Hypothalamus (tissue), 51 donors: ENCODE results near the gene CACNB1.
"Not testable (repeated sequence)": the region's sequence is repeated elsewhere in the genome, so short reads cannot be mapped to it uniquely, and the experiment has no call there.

Experiments
- DNase-seq, 51 donors: peaks; one replicate each; lab custom pipeline; 2025; lab: John Stamatoyannopoulos, UW

The CACNB1 gene

GRCh38 chr17:39132192-39132610 is 65.3 kb downstream of the CACNB1 start:
- no peak for DNase-seq

DNA sequence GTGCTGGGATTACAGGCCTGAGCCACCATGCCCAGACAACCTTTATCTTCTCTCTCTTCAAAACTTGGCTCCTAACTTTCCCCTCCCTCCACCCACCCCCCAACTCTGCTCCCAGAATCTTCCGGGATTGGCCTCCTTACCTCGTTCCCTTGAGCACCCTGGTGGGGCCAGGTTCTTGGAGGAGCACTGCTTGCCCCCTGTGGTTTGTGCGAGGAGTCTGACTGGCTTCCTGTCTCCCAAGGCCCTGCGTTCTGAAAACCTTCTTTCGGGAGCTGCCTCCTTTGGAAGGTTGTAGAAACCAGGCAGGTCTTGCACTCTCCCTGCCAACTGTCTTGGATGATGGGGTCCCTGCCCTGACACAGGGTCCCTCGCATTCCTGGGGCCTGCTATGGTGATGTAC is 65.9 kb downstream of the CACNB1 start:
- DNase-seq: no peak

- DNase-seq: no peak
Observed at GRCh38 chr17:39130205-39130604, 67.3 kb downstream of the CACNB1 start.

DNA sequence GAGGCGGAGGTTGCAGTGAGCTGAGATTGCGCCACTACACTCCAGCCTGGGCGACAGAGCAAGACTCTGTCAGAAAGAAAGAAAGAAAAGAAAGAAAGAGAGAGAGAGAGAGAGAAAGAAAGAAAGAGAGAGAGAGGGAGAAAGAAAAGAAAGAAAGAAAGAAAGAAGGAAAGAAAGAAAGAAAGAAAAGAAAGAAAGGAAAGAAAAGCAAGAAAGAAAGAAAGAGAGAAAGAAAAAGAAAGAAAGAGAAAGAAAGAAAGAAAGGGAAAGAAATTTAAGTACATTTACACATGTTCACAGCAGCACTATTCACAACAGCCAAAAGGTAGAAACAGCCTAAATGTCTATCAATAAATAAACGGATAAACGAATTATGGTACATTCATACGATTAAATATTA is 67.9 kb downstream of the CACNB1 start:
- DNase-seq: not testable (repeated sequence)

DNA sequence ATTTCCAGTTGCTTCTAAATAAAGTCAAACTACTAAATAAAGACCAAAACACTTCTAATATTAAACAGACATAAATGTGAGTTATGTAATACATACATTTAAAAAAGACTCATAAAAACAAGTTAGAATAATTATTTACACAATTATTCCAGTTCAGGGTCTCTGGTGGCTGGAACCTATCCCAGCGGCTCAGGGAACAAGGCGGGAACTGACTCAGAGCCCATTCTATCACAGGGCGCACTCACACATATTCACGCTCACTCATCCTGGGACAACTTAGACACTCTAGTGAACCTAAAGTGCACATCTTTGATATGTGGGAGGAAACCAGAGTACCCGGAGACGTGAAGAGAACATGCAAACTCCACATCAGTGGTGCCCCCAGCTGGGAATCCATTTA is 71.0 kb downstream of the CACNB1 start:
- DNase-seq: no peak

DNA sequence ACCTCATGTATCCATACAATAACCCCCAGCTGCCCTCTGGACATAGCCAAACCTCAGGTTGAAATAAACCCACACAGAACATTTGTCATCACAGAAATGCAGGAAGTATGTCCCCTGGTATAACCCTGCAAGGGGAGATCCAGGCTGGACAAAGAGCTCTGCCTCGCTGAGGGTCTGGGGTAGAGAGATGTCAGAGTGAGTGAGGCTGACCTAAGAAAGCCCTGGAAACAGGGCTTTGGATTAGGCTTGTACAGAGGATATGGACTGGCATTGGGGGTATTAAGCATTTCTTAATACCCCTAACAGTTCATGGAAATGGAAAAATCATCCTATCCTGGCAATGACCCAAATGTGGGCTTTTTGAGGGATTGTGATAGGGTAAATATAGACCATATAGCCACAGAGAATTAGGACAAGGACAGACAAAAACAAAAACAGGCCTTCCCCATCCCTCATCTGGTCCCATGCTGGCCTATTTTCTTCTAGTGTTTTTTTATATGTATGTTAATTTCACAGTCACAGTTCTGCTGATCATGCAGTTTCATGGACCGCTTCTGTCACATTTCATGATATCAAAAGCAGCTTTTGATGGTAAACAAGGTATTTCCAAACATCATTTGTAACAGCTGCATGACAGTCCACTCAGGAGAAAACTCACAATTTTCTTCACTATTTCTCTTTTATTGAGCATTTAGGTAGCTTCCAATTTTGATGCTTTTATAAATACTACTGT is 72.2 kb downstream of the CACNB1 start:
- no peak for DNase-seq

DNA sequence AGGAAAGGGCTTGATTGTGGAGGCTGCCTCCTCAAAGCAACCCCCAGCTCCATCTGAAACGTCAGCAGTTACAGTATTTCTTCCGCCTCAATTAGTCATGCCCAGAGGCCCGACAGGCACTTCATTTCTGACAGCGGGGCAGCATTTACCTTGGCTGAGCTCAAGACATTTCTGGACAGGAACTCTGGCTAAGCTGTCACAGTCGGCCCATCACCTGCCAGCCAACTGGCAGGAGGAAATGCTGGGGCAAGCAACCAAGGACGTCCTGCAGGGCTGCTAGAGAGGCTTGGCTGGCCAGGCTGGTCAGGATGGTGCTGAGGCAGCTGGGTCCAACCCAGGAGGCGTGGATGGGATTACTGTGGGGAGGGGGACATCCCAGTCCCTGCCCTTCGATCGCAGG is 73.8 kb downstream of the CACNB1 start:
- DNase-seq: peak in 4 of 51 donors; percentile 7 to 30 (median 10)
